GM12865 (cell line): ENCODE results near the gene GPR171.

ENCODE experiments used
- DNase-seq: peaks from one replicate; pipeline ENCODE4 v3.0.0; 2010; ENCODE audit warnings: low read depth
- H3K4me3 ChIP-seq: 2 replicates; pipeline ENCODE4 v1.5.1; 2011; ENCODE audit warnings: mild to moderate bottlenecking, low read depth, low read length, control low read depth
- TF ChIP-seq, protein P1 (sequence below): IDR thresholded peaks from 2 replicates; pipeline ENCODE4 v1.5.1; 2011; ENCODE audit warnings: low read length, control low read depth, low read depth, inconsistent platforms; ENCODE audit not compliant: insufficient read depth; ENCODE audit errors: missing control alignments

GPR171 gene

DNA sequence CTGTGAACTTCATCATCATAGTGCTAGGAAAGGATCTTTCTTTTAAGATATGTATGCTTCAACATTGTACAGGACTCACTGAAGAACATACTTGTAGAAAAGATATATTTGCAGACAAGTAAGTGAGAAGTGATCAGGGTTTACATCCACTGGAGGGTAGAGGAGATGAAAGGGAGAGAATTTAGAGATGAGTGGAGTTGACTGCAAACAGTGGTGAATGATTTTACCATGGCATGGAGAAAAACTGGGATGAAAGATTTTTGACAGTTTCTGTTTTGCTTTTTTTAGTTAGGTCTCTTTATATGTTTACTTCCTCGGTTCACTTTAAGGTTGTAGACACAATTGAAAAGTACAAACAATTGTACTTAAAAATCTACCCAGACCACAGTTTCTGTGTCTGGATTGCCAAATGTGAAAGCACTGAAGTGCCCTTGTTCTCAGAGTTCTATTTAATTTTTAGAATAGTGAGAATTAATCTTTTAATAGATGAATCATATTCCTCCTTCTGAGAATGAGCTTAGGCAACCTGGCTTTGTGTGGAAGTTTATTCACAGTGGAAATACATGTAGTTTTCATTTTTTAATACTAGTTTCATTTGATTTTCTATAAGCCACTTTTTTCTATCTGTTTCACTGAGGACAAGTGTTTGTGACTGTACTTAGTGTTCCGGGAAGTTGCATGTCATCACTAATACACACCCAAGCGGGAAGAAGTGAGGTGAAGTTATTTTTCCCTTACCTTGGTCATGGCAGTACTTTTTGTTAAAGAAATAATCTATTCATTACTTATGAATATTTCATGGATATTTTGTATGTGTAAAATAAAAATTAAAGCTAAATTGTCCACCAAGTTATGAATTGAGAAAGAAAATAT is 1.8 kb upstream of the GPR171 start:
- DNase-seq: no peak
- no peak overlapping the region for H3K4me3 ChIP-seq
- TF ChIP-seq, protein P1, sequence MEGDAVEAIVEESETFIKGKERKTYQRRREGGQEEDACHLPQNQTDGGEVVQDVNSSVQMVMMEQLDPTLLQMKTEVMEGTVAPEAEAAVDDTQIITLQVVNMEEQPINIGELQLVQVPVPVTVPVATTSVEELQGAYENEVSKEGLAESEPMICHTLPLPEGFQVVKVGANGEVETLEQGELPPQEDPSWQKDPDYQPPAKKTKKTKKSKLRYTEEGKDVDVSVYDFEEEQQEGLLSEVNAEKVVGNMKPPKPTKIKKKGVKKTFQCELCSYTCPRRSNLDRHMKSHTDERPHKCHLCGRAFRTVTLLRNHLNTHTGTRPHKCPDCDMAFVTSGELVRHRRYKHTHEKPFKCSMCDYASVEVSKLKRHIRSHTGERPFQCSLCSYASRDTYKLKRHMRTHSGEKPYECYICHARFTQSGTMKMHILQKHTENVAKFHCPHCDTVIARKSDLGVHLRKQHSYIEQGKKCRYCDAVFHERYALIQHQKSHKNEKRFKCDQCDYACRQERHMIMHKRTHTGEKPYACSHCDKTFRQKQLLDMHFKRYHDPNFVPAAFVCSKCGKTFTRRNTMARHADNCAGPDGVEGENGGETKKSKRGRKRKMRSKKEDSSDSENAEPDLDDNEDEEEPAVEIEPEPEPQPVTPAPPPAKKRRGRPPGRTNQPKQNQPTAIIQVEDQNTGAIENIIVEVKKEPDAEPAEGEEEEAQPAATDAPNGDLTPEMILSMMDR: no peak

DNA sequence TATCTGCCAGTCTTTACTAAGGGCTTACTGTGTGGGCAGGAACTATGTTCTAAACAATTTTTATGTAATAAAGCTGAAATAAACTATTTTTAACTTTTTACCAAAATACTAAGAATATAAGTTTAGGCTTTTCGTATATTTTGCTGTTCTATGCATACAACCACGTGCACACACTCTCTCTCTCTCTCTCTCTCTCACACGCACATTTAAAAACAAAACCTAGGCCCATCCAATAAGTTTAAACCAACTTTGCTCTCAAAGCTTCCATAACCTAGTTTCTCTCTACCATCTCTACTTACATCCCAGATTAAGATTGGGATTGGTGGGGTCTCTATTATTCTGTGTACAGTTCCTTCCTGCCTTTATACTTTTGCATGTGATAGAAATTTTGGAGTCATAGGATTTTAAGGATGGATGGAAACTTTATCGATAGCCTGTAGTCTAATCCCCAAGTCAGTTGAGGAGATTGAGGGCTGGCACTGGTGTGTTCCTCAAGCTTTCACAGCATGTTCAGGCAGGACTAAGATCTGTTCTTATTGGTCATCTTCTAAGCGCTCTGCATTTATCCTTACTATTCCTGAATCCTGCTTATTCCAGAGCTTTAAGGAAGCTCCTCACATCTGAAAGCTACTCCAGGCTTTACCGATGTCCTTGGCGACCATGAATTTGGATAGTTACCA is 1.8 kb downstream of the GPR171 start:
- no peak overlapping the region for H3K4me3 ChIP-seq
- TF ChIP-seq, protein P1: no peak
- DNase-seq: no peak

- no peak overlapping the region for H3K4me3 ChIP-seq
- no peak for DNase-seq
- TF ChIP-seq, protein P1: no peak
These were observed 2.4 kb downstream of the GPR171 start for GRCh38 chr3:151200586-151200985.

DNA sequence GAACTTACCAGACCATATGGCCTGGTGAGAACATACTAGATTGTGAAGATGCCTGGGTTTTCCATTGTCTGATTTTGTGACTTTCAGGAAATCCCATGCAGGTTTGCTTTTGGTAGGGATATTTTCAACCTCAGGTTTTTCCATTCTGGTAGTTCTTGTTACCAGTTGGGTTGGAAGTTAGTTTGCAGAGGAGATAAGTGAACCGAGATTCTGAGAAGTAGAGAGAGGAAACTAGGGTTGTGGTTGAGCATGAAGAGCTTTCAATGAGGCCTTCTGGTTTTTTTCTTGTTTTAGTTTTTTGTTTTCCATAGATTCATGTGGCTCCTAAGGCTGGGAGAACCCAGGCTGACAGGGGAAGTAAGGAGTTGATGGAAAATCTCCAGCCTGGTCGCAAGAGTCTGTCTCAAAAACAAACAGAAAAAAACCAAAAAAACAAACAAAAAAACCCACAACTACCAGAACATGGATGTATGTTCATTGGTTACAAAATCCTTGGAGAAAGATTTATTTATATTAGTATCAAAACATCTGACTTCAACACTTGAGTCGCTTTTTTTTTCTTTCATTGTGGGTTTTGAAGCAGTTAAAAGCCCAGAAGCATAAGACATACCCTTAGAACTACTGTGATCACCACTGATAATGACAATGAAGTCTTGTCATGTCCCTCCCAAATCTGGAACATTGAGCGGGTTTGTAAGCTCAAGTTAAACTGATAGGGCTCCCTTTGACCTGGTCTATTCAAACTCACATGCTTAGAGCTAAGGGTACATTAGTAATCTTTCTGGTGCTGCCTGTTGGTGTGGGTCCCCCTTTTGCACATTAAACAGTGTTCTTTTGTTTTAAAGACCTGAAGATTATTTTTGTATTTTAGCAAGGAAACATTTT is 3.2 kb downstream of the GPR171 start:
- TF ChIP-seq, protein P1: no peak
- H3K4me3 ChIP-seq: no peak overlapping the region
- peak; percentile 5 for DNase-seq

DNA sequence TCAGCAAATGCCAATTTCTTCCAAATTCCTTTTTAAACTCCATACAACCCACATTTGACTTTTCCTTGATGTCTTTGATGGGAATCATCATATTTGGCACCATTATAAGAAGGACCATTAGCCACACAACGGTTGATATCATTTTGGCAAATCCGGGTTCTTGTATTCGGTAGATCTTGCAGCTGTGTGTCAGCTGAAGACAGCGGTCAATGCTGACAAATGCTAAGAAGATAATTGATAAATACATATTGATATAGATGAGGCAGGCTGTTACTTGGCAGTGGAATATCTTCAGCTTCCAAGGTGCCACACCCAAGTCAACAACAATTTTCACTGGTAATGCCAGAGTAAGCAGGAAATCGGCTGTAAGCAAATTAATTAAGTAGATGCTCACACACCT is 4.2 kb downstream of the GPR171 start:
- no peak for DNase-seq
- TF ChIP-seq, protein P1: no peak
- H3K4me3 ChIP-seq: no peak overlapping the region

DNA sequence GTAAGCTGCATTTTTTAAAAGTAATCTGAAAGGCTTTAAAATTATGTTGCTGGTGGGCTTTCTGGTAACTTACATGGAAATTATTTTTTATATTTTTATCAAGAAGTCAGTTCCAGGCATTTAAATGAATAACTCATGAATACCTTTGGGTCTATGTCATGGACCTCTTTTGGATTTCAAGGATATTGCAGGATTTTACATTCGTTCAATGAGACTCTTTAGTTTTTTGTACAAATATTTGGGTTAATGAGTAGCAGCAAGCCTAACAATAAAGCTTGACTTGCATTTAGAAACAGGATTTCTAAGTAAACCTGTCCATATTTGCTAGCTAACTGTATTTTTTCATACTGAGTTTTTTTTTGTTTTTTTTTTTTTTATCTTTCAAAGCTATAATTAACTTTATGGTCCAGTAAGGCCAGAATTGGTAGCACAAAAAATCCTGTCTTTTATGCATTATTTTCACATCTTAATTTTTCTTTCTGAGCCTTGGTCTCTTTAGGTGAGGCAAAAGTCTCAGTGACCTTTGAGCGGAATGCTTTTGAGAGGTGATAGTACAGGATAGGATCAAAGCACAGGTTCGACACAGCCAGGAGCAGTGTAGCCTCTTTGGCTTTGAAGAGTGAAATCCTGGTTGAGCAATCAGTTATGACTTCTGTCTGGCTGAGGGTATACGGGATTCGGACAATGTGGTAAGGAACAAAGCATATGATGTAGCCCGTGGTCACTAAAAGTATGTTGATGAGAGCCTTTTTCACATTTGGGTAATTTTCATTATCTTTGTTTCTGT is 4.8 kb downstream of the GPR171 start:
- TF ChIP-seq, protein P1: no peak
- no peak overlapping the region for H3K4me3 ChIP-seq
- DNase-seq: no peak
